ENCODE measurements around the gene EEF2. TPM values are rescaled to one million over a fixed set of nuclear protein-coding genes. Genes with fewer than 3 reads are reported as not detected.
"Not testable (repeated sequence)": the region's sequence is repeated elsewhere in the genome, so short reads cannot be mapped to it uniquely, and the experiment has no call there.

Gene EEF2
- polyA plus RNA-seq, 3 donors: 264 to 836 (median 323) TPM

GRCh38 chr19:4000798-4001197, 15.5 kb upstream of the EEF2 start:
- intact Hi-C loops (cut with micrococcal nuclease): loop anchor here in 1 of 2 donors (10.0 kb wide), 1 partner anchor 124 kb away; the partner anchor contains the start of gene MAP2K2
- not testable (repeated sequence) for H3K9me3 Mint-ChIP-seq; H3K36me3 Mint-ChIP-seq; H3K4me1 ChIP-seq (ENCODE audit: control insufficient read depth in 1 of 2, insufficient read depth in 2 of 2, low read length in 2 of 2); H3K27me3 Mint-ChIP-seq (ENCODE audit: low read depth in 3 of 3); DNase-seq; H3K4me3 Mint-ChIP-seq; H3K79me2 ChIP-seq (ENCODE audit: insufficient read depth, low read length); H3K27ac ChIP-seq (ENCODE audit: low read depth in 1 of 2, low read length in 2 of 2); H3K27me3 ChIP-seq (ENCODE audit: control insufficient read depth in 2 of 2, insufficient read depth in 2 of 2, low read length in 2 of 2); H3K27ac Mint-ChIP-seq; H3K9ac ChIP-seq (ENCODE audit: insufficient read depth, low read length, poor library complexity, severe bottlenecking); H3K4me2 ChIP-seq (replicated peaks; ENCODE audit: extremely low read depth, low read length, poor library complexity, severe bottlenecking); H4K20me1 ChIP-seq (ENCODE audit: insufficient read depth, low read length); H3K36me3 ChIP-seq (replicated peaks in 1 of 2; ENCODE audit: control insufficient read depth in 1 of 2, insufficient read depth in 2 of 2, low read length in 2 of 2); H2AFZ ChIP-seq (ENCODE audit: insufficient read depth, low read depth, low read length, poor library complexity, severe bottlenecking); H3K4me1 Mint-ChIP-seq; H3K9me3 ChIP-seq (replicated peaks in 1 of 2; ENCODE audit: control insufficient read depth in 1 of 2, insufficient read depth in 1 of 2, low read length in 2 of 2); H3K4me3 ChIP-seq (replicated peaks in 1 of 3; ENCODE audit: low read depth in 2 of 3, low read length in 3 of 3)
- WGBS (ENCODE audit: insufficient coverage): 94% methylated on average over 2 of the region's 5 CpGs

- H3K4me2 ChIP-seq (replicated peaks; ENCODE audit: extremely low read depth, low read length, poor library complexity, severe bottlenecking); H3K36me3 ChIP-seq (replicated peaks in 1 of 2; ENCODE audit: control insufficient read depth in 1 of 2, insufficient read depth in 2 of 2, low read length in 2 of 2); H3K36me3 Mint-ChIP-seq; H3K4me1 Mint-ChIP-seq; H3K27ac ChIP-seq (ENCODE audit: low read depth in 1 of 2, low read length in 2 of 2); H2AFZ ChIP-seq (ENCODE audit: insufficient read depth, low read depth, low read length, poor library complexity, severe bottlenecking); H3K4me3 Mint-ChIP-seq; H3K27me3 Mint-ChIP-seq (ENCODE audit: low read depth in 3 of 3); H3K4me3 ChIP-seq (replicated peaks in 1 of 3; ENCODE audit: low read depth in 2 of 3, low read length in 3 of 3); H3K9me3 ChIP-seq (replicated peaks in 1 of 2; ENCODE audit: control insufficient read depth in 1 of 2, insufficient read depth in 1 of 2, low read length in 2 of 2); H3K9ac ChIP-seq (ENCODE audit: insufficient read depth, low read length, poor library complexity, severe bottlenecking); H3K27me3 ChIP-seq (ENCODE audit: control insufficient read depth in 2 of 2, insufficient read depth in 2 of 2, low read length in 2 of 2); H3K27ac Mint-ChIP-seq; DNase-seq; H3K9me3 Mint-ChIP-seq; H3K79me2 ChIP-seq (ENCODE audit: insufficient read depth, low read length); intact Hi-C loops (cut with micrococcal nuclease); H3K4me1 ChIP-seq (ENCODE audit: control insufficient read depth in 1 of 2, insufficient read depth in 2 of 2, low read length in 2 of 2); H4K20me1 ChIP-seq (ENCODE audit: insufficient read depth, low read length): not testable (repeated sequence)
- WGBS (ENCODE audit: insufficient coverage): 94% methylated on average over 10 of the region's 29 CpGs
Observed at GRCh38 chr19:3998667-3999412, 13.6 kb upstream of the EEF2 start.

DNA sequence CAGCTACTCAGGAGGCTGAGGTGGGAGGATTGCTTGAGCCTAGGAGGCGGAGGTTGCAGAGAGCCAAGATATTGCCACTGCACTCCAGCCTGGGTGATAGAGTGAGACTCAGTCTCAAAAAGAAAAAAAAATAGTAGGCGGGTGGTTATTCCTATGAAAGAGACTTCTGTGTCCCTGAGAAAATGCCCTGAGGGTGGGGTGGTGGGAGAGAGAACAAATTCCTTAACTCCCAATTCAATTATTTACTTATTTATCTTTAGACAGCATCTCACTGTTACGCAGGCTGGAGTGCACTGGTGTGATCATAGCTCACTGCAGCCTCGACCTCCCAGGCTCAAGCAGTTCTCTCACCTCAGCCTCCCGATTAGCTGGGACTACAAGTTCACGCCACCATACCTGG, 10.3 kb upstream of the EEF2 start:
- H3K79me2 ChIP-seq (ENCODE audit: insufficient read depth, low read length): no peaks in the 10 kb centered on the region
- H3K27me3 ChIP-seq (ENCODE audit: control insufficient read depth in 2 of 2, insufficient read depth in 2 of 2, low read length in 2 of 2): no peaks in the 10 kb centered on the region
- no peak overlapping the region for H3K27ac Mint-ChIP-seq
- no peak overlapping the region for H3K27ac ChIP-seq (ENCODE audit: low read depth in 1 of 2, low read length in 2 of 2)
- DNase-seq: no peak
- H3K4me2 ChIP-seq (replicated peaks; ENCODE audit: extremely low read depth, low read length, poor library complexity, severe bottlenecking): no peak overlapping the region
- H3K4me1 ChIP-seq (ENCODE audit: control insufficient read depth in 1 of 2, insufficient read depth in 2 of 2, low read length in 2 of 2): peaks cover 6 to 9% of the 10 kb centered on the region in 2 donors
- H3K4me3 ChIP-seq (replicated peaks in 1 of 3; ENCODE audit: low read depth in 2 of 3, low read length in 3 of 3): no peak overlapping the region
- H3K9me3 ChIP-seq (replicated peaks in 1 of 2; ENCODE audit: control insufficient read depth in 1 of 2, insufficient read depth in 1 of 2, low read length in 2 of 2): no peaks in the 10 kb centered on the region
- H2AFZ ChIP-seq (ENCODE audit: insufficient read depth, low read depth, low read length, poor library complexity, severe bottlenecking): no peak overlapping the region
- no peaks in the 10 kb centered on the region for H3K36me3 Mint-ChIP-seq
- WGBS (ENCODE audit: insufficient coverage): 100% methylated on average over 3 of the region's 6 CpGs
- H3K27me3 Mint-ChIP-seq (ENCODE audit: low read depth in 3 of 3): peaks cover 2 to 8% (median 3%) of the 10 kb centered on the region in 3 donors
- TF ChIP-seq, protein P1, sequence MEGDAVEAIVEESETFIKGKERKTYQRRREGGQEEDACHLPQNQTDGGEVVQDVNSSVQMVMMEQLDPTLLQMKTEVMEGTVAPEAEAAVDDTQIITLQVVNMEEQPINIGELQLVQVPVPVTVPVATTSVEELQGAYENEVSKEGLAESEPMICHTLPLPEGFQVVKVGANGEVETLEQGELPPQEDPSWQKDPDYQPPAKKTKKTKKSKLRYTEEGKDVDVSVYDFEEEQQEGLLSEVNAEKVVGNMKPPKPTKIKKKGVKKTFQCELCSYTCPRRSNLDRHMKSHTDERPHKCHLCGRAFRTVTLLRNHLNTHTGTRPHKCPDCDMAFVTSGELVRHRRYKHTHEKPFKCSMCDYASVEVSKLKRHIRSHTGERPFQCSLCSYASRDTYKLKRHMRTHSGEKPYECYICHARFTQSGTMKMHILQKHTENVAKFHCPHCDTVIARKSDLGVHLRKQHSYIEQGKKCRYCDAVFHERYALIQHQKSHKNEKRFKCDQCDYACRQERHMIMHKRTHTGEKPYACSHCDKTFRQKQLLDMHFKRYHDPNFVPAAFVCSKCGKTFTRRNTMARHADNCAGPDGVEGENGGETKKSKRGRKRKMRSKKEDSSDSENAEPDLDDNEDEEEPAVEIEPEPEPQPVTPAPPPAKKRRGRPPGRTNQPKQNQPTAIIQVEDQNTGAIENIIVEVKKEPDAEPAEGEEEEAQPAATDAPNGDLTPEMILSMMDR (IDR thresholded peaks at IDR 0.05): no peak
- H3K9ac ChIP-seq (ENCODE audit: insufficient read depth, low read length, poor library complexity, severe bottlenecking): no peak overlapping the region
- H3K9me3 Mint-ChIP-seq: peaks cover 0 to 6% (median 0%) of the 10 kb centered on the region in 7 donors
- no peak overlapping the region for H3K4me3 Mint-ChIP-seq
- H3K4me1 Mint-ChIP-seq: peaks cover 11% of the 10 kb centered on the region
- intact Hi-C loops (cut with micrococcal nuclease): no loop called here
- no peaks in the 10 kb centered on the region for H4K20me1 ChIP-seq (ENCODE audit: insufficient read depth, low read length)
- no peaks in the 10 kb centered on the region for H3K36me3 ChIP-seq (replicated peaks in 1 of 2; ENCODE audit: control insufficient read depth in 1 of 2, insufficient read depth in 2 of 2, low read length in 2 of 2)

Measured in CD14-positive monocyte (primary cell).